ENCODE measurements around the gene TAF7.

The TAF7 gene

GRCh38 chr5:141272906-141273305 lies 47.7 kb downstream of the TAF7 start:
- Histone ChIP-seq H3K27me3 (ENCODE audit: control insufficient read depth, insufficient read depth, low read length) (no peaks in the 10 kb centered on the region), H3K9me3 (ENCODE audit: control insufficient read depth, low read depth, low read length) (peaks cover 8% of the 10 kb centered on the region)

GRCh38 chr5:141269195-141269594 lies 51.4 kb downstream of the TAF7 start:
- no peak overlapping the region for H3K27ac ChIP-seq (ENCODE audit: low read length)
- H3K4me3 ChIP-seq (ENCODE audit: low read length): no peak overlapping the region
- no peaks in the 10 kb centered on the region for H3K27me3 ChIP-seq (ENCODE audit: control insufficient read depth, insufficient read depth, low read length)
- H3K36me3 ChIP-seq (ENCODE audit: control insufficient read depth, low read depth, low read length): no peaks in the 10 kb centered on the region
- H3K4me1 ChIP-seq (ENCODE audit: control insufficient read depth, low read depth, low read length): no peaks in the 10 kb centered on the region
- no peak overlapping the region for H3K9ac ChIP-seq (ENCODE audit: low read length)
- peaks cover 26% of the 10 kb centered on the region for H3K9me3 ChIP-seq (ENCODE audit: control insufficient read depth, low read depth, low read length)

More at GRCh38 chr5:141272906-141273305, 47.7 kb downstream of the TAF7 start:
- Histone ChIP-seq H3K9ac (ENCODE audit: low read length) (no peak overlapping the region), H3K4me1 (ENCODE audit: control insufficient read depth, low read depth, low read length) (no peaks in the 10 kb centered on the region), H3K27ac (ENCODE audit: low read length) (no peak overlapping the region), H3K4me3 (ENCODE audit: low read length) (no peak overlapping the region), H3K36me3 (ENCODE audit: control insufficient read depth, low read depth, low read length) (no peaks in the 10 kb centered on the region)
